NCI-H748 (cell line): ENCODE measurements around the gene PRR23E.

ENCODE experiments used
- DNase-seq: peaks from one replicate; lab custom pipeline; 2025; ENCODE audit not compliant: unreplicated experiment; lab: John Stamatoyannopoulos, UW

The PRR23E gene

DNA sequence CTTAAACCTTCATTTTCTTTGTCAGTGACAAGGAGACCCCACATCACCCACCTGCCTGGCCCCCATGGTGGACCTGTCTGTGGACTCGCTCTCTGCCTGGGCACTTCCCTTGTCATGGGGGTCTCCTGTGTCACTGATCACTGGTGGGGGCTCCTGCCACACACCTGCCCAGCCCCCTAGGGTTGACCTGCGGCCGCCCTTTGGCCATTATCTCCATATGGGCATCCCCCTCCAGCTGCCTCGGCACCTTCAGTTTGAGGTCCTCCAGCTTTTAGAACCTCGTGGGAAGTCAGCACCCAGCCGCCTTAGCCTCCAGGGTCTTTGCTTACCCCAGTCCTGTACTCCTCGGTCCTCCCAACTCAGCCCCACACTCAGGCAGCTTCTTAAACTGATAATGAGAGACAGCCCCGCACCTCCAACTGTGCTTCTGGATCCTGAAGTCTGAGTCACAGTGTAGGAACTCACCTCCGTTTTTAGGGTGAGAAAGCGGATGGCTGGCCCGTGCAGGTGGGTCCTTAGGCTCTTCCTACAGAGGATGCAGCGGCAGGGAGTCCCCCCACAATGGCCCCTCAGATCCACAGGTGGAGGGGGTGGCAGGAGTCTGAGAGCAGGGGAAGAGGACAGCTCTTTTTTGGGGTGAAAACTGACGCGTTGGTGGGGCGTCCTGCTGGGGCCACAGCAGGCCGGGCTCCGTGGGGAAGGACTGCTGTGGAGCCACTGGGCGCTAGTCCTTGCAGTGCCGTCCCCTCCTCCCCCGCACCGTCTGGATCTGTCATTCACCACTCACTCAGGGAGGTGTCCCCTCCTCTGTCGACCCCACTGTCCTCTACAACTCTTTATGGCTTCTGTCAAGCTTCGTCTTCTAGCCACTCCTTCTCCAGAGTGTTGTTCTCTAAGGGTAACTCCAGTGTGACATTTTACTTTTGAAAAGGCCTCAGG is 8.7 kb upstream of the PRR23E start:
- DNase-seq, result no peak

DNA sequence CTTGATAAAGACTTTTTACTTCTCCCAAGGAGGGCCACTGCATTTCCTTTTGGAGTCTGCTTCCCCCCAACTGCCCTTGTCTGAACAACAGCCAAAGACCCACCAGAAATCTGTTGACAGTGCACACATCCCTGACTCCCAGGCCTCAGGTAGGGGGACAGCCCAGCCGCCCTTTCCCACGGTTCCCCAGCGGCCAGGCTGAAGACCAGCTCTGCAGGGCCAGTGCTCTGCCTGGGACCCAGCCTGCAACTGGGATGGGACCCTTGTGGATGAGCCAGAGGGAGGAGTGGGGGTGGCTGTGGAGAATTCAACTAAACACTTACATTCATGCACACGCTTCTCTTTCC is 8.1 kb upstream of the PRR23E start:
- no peak for DNase-seq

DNA sequence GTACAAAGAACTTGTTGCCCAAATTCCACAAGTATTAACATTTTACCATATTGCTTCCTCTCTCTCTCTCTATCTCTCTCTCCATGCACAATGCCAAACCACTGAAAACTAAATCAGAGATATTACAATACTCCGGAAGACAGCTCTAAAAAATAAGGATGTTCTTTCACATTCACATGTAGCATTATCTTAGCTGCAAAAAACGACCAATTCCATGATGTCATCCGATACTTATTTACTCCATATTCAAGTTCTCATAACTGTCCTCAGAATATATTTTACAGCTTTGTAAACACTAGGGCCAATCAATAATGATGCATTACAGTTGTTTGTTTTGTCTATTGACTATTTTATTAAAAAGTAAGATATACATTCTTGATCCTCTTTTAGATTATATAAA is 7.7 kb upstream of the PRR23E start:
- no peak for DNase-seq

DNA sequence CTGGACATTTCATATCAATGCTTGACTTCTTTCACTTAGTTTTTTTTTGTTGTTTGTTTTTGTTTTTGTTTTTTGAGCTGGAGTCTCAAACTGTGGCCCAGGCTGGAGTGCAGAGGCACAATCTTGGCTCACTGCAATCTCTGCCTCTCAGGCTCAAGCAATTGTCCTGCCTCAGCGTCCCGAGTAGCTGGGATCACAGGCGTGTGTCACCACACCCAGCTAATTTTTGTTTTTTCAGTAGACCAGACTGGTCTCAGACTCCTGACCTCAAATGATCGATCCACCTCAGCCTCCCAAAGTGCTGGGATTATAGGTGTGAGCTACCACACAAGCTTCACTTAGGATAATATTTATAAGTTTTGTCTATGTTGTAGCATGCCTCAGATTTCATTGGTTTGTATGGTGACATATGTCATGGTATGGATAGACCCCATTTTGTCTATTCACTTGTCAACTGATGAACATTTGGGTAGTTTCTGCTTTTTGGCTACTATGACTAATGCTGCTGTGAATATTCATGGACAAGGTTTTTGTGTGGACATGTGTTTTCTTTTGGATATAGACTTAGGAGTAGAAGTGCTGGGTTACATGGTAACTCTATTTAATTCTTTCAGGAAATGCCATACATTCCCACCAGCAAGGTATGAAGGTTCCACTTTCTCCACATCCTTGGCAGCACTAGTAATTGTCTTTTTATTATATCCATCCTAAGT is 6.8 kb upstream of the PRR23E start:
- DNase-seq, result no peak

DNA sequence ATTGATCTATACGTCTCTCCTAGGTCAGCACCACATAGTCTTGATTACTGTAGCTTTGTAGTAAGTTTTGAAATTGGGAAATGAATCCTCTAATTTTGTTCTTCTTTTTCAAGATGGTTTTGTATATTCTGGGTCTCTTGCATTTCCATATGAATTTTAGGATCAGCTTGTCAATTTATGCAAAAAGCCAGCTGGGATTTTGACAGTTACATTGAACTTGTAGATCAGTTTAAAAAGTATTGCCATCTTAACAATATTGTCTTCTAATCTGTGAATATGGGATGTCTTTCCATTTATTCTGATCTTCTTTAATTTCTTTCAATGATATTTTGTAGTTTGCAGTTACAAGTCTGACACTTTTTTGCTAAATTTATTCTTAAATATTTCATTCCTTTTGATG is 5.6 kb upstream of the PRR23E start:
- no peak for DNase-seq

DNA sequence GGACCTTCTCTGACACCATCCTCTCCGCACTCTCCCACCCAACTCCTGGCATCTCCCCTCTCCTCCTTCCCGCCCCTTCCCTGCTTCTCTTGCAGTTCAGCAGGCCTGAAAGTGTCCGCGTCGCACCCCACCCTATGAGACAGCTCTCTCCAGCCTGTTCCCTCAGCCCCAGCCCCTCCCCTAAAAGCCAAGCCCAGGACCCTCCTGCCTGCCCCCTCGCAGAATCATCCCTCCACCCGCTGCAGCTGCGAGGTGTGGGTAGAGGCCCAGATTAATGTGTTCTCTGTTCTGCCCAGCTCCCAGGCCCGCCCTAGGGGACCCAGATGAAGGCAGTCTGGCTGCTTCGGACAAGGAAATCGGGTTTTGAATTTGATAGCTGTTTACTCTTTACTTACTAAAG is 410 bp downstream of the PRR23E start:
- DNase-seq, result no peak

DNA sequence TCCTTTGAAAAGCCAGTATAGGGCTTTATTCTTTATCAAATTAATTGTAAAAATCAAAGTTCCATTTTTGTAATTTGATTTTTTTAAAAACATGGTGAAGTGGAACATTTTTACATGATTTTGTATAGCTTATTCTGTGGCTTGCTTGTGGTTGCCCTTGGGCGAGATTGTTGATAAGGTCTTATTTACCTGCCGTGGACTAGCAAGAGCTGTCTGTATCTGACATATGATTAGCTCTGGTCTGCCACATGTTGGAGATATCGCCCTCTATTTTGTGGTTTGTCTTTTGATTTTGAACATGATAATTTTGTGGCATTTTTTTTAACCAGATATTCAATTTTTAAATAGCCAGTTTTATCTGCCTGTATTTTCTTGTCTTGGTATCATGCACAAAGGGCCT is 844 bp downstream of the PRR23E start:
- DNase-seq, result no peak

DNA sequence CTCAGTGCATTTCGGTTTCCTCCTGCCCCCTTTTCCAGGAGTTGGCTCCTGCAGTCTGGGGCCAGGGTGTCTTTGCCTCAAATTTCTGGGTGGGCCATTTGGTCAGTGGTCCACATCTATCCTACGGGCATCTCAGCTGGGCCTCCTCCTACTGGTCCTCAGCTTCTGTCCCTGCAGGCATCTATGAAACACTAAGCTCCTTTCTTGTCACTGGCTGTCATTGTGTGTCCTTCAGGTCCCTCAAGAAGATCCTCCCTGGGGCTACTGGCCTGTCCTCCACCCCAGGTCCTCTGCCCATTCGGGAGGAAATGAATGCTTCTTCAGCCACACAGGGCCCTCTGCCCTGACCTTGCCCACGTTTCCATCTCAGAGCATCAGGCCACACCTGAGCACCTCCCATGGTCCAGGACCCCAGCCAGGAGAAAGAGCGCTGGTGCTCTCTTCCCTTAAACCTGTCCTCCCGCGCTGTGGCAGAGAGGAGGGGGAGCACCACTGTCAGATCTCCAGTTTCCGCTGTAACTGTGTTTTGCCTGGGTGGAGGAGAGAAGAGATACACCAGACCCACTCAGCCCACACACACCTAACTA is 1.8 kb downstream of the PRR23E start:
- no peak for DNase-seq

DNA sequence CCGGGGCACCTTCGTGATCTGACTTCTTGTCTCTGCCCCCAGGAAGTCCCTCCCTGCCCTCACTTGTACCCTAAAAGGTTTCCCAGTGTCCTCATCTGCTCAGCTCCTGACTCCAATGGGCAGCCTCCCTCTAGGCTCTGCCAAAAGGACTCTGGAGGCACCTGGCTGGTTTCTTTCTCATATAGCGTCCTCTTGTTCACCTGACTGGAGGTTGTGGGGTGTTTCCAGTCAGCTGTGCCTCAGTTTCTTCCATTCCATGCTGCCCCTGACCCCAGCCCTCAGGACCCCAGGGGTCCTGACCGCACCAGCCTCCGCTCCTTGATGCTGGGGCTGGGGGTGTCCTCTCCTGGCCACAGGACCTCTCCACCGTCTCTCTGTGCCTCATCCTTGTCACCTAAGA is 2.5 kb downstream of the PRR23E start:
- no peak for DNase-seq

DNA sequence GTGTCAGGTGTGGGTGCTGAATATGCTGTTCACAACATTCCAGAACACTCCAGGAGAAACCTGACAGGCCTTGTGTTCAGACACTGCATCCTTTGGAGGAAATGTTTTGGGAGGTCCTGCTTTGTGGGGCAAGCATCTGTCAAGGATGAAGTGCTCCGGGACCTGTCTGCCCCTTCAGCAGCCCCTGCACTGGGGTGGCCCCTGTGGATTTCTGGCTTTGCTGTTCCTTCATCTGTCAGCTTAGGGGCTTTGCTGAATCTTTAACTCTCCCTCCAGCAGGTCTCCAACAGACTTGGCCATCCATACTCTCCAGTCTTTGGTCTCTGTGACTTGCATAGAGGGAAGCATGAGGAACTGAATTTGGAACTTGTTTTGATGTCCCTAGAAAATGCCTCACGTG is 3.1 kb downstream of the PRR23E start:
- no peak for DNase-seq

DNA sequence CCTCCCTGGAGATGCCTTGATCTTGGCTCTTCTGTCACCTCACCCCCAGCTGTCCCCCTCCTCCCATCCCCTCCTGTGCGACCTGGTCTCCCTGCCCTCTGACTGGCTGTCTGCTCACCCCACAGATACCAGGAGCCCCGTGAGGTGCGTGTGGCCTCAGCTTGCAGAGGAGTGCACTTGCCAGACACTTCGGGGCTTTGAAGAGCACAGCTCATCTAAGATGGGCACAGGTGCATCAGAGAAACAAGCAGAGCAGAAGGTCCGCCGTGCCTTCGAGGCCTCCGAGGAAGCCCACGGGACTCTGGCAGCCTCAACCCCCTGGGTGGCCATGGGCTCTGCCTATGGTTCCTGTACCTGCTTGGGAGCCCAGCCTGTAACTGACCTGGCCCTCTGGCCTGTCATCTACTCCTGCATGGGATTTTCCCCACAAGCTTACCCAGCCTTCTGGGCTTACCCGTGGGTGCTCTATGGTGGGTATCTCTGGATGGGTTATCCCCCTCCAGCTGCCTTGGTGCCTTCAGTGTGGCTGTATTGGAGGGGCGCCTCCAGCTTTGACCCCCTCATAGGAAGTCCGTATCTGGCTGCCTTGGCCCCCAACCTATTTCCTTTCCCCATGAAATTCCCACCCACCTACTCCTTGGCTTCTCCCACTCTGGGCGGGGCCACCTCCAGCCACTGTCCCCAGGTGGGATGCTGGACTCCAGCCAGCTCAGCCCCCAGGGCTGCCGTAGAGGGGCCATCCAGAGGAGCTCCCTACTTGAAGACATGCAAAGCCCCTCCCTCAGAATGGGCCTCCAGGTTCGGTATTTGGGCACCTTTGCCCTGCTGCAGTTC is 3.8 kb downstream of the PRR23E start:
- DNase-seq, result no peak

DNA sequence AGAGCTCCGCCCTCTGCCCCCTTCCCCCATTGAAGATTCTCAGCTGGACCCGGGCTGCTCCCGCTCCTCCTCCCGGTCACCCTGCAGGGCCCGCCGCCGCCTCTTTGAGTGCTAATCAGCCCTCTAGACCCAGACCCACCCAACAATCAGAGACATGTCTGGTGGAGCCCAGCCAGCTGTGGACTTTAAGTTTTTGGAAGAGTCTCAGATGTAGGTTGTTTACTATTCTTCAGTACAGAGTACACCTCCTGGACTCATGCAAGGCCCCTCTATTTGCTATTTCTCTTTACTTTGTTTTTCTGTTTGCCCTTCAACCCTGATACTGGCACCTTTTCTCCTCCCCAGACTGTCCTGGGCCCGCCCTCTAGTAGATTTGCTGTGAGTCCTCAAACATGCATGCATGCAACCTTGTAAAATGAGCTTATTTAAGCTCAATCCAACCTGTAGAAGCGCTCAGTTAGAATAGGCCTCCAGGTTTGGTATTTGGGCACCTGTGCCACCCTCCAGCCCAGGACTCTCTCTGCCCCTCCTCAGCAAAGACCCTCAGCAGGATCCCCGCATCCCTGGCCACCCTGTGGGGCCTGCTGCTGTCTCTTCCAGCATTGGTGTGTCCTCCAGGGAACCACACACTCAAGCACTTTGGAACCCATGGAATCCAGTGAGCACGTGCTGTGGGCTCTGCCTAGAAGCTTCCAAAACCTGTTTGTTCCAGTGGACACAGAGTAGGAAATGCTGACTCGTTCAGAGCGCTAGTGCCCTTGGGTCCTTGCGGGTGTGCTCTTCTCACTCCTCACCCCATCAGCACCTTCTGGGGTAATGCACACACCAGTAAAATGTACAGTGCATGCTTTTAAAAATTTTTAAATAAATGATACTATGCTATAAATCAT is 4.6 kb downstream of the PRR23E start:
- no peak for DNase-seq

DNA sequence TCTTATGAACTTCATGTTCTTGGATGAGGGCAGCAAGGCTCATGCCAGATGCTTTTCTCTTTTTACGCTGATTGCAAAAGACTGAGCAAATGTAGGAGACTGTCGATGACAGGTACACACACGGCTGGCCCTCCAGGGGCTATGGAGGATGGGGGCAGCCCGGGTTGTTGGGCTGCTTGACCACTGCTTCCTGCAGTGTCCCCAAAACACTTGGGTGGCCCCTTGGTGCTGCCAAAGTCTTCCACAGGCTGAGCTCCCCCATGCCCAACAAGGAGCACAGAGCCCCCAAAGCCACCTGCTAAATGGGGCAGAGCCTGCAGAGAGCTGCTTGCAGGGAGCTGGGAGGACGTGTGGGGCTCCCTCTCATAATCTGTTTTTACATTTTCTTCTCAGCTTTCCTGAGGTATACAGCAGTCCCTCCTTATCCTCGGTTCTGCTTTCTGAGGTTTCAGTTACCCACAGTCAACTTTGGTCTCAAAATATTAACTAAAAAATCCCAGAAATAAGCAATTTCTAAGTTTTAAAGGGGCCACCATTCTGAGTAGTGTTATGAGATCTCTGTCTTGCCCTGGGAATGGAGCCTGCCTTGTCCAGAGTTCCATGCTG is 7.3 kb downstream of the PRR23E start:
- no peak for DNase-seq

DNA sequence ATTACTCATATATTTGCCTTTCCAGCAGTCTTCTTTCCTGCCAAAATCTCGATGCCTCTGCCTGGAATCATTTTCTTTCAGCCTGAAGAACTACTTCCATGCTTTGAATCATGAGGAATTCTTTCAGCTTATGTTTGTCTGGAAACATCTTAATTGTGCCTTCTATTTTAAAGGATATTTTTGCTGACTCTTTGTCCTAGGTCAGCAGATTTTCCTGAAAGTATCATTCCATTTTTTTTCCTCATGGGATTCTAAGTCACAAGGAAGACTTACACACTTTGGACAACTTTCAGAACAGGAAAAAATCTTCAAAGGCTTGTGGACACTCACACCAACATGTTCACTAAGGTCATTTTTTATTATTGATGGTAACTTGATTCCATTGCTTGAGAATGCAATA is 10.1 kb downstream of the PRR23E start:
- no peak for DNase-seq

DNA sequence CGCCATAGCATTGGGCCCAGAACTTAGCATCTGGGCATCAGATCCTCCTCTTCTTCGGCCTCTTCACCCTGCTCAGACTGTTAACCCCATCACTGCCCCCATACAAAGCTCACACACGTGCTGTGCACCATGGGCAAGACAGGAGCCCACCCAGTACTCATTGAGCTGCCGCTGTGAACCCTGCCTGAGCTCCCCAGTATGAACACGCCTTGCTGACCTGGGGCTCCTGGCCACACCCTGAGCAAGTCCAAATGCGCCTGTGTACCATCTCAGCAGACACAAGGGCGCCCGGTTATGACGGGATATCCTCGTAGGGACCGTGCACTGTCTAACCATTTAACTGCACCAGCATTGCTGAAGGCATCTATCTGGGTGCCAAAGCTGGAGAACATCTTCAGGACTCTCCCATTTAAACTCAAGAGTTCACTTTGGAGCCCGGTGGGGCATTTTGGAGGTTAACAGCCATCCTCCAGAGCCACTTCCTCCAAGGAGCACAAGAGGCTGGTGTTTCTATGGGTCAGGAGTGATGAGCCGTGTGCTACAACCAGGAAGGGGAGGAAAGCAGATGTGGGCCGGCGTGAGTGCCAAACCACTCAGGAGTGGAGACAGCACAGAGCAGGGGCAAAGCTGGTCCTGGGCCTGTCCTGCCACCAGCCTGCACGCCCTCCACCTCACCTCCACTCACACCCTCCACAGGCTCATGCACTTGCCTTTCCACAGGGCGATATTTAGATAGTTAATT is 12.1 kb downstream of the PRR23E start:
- no peak for DNase-seq

DNA sequence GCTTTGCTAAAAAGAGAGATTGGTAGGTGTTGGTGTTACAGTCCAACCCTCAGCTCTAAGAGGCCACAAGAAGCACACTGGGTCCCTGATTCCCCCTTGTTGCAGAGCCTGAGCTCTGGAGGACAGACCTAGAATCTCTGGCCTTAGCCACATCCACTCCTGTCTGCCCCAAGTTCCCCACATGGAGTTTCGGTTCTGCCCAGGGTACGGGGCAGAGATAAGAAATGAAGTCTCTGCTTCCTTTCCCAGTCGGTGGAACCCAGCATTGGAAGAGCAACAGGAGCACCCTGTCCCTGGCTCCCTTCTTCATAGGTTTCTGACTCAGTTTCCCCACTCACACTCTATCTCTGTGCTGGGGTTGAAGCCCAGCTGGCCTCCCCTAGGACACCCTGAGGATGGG is 13.2 kb downstream of the PRR23E start:
- DNase-seq, result no peak

DNA sequence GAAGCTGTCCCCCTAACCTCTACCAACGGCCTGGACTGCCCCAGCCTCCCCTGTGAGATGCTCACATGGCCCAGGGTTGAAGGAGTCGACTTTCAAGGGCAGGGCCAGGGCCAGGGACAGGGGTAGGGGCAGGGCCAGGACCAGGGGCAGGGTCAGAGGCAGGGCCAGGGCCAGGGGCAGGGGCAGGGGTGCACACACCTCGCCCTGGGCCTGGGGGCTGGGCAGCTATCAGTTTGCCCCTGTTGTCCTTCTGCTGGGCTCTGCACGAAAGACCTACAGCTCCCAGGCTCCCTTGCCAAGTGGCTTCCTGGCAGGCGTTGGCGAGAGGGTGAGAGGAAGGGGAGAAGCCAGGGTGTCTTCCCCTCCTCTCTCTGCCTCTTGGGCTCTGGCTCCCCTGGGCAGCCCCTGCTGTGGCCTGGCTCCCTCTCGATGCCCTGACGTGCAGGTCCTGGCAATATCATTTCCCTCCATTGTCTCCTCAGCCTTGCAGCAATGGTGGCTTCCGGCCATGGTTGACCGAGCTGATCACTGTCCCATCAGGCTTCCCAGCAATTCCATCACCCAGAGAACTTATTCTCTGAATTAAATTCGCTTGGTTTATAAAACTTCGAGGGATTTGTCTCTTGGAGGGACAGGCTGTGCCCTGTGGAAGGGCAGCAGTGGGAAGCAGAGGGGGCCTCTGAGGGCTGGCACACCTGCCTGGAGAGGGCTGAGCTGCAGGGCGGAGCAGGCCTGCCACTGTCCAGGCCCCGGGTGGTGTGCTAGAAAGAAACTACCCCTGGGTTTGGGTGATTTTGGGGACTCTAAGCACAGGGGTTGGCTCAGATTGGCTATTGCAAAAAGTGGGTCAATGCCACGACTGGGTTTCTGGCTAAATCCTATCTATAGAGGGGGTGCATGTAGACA is 13.9 kb downstream of the PRR23E start:
- DNase-seq, result no peak
